Mucosa of descending colon (tissue), 3 donors: Measurements from ENCODE around the gene CS. TPM values are rescaled to one million over a fixed set of nuclear protein-coding genes. Genes with fewer than 3 reads are reported as not detected.

Experiments used
- ATAC-seq: fragments of 200-7000 bp; cut with Tn5 transposase; one replicate; pipeline ENCODE4 v1.9.1; 2020; ENCODE audit warnings: mild to moderate bottlenecking, moderate library complexity
- DNase-seq, 3 donors: peaks; one replicate each; pipeline ENCODE4 v3.0.0-alpha.2; 2020
- H3K36me3 ChIP-seq: fragments of 200-600 bp; one replicate; pipeline ENCODE4 v1.8.0; 2021; ENCODE audit warnings: low read depth, mild to moderate bottlenecking
- H3K4me1 ChIP-seq: fragments of 200-600 bp; one replicate; pipeline ENCODE4 v1.8.0; 2021; ENCODE audit warnings: low read depth, mild to moderate bottlenecking
- H3K4me3 ChIP-seq: fragments of 200-600 bp; one replicate; pipeline ENCODE4 v1.8.0; 2021; ENCODE audit warnings: mild to moderate bottlenecking
- H3K9me3 ChIP-seq: fragments of 200-600 bp; one replicate; pipeline ENCODE4 v1.8.0; 2021; ENCODE audit warnings: mild to moderate bottlenecking
- CTCF ChIP-seq: fragments of 200-600 bp; IDR thresholded peaks from one replicate; pipeline ENCODE4 v1.8.0; 2022; ENCODE audit warnings: antibody characterized with exemption, mild to moderate bottlenecking
- intact Hi-C, 2 donors: fragments of 100-400 bp; cut with DNase I in 1 of 2; cut with micrococcal nuclease in 1 of 2; formaldehyde crosslinking; loops; one replicate each; pipeline versions ENCODE4 v1.11.0 to v1.11.1; 2022; cut with DNase I, micrococcal nuclease
- total RNA-seq, 3 donors: library from RNA; stranded (reverse); fragmentation: NEBNext Ultra II Directional in 2 of 3; extraction: Animal tissue kit (Norgen Biotek cat#: 25700) in 2 of 3; gene quantifications; one replicate each; pipeline versions ENCODE4 v1.2.1 to v1.2.4, GENCODE V29; 2021 to 2023
- donor health status: DM: no; HTN: no; CAD: no; lungs with moderate emphysema.
- donor health status: DM: no; HTN: no; CAD: no.
- donor health status: DM: no; HTN: yes; CAD: no.

Gene CS
- total RNA-seq, 3 donors from 2014 or later = 261 to 344 (median 332) TPM

GRCh38 chr12:56236985-56237384 lies 63.1 kb downstream of the CS start:
- no peak for DNase-seq
- Histone ChIP-seq H3K4me3 (no peak overlapping the region), H3K9me3 (no peaks in the 10 kb centered on the region), H3K4me1 (peaks cover 4% of the 10 kb centered on the region), H3K36me3 (no peaks in the 10 kb centered on the region)
- intact Hi-C loops = no loop called here
- no peak for TF ChIP-seq CTCF
- ATAC-seq = no peak

GRCh38 chr12:56236091-56236490 lies 64.0 kb downstream of the CS start:
- H3K36me3 ChIP-seq = no peaks in the 10 kb centered on the region
- no peak for DNase-seq
- intact Hi-C loops = no loop called here

GRCh38 chr12:56234746-56235436 lies 65.2 kb downstream of the CS start:
- ATAC-seq (no peak), DNase-seq (no peak)
- no peak overlapping the region for H3K4me3 ChIP-seq
- no peak for TF ChIP-seq CTCF
- H3K9me3 ChIP-seq = no peaks in the 10 kb centered on the region
- H3K4me1 ChIP-seq = peaks cover 6% of the 10 kb centered on the region
- H3K36me3 ChIP-seq = no peaks in the 10 kb centered on the region
- intact Hi-C loops = no loop called here

More at GRCh38 chr12:56236091-56236490, 64.0 kb downstream of the CS start:
- no peak for ATAC-seq
- Histone ChIP-seq H3K9me3 (no peaks in the 10 kb centered on the region), H3K4me1 (peaks cover 4% of the 10 kb centered on the region), H3K4me3 (no peak overlapping the region)
- TF ChIP-seq CTCF = no peak

- DNase-seq = peak in 2 of 3 donors; percentile 23 to 57
- intact Hi-C loops = no loop called here
- H3K4me3 ChIP-seq = no peak overlapping the region
- ATAC-seq = peak; percentile 27
- no peaks in the 10 kb centered on the region for H3K36me3 ChIP-seq
- TF ChIP-seq CTCF = no peak
- H3K9me3 ChIP-seq = no peaks in the 10 kb centered on the region
- H3K4me1 ChIP-seq = peaks cover 6% of the 10 kb centered on the region
Measured at GRCh38 chr12:56231184-56231582, 68.9 kb downstream of the CS start.

- DNase-seq (peak; percentile 89 to 92 (median 91)), ATAC-seq (peak; percentile 95)
- H3K9me3 ChIP-seq = no peaks in the 10 kb centered on the region
- H3K4me3 ChIP-seq = no peak overlapping the region
- no peaks in the 10 kb centered on the region for H3K36me3 ChIP-seq
- no peak for TF ChIP-seq CTCF
- intact Hi-C loops = no loop called here
- peaks cover 6% of the 10 kb centered on the region for H3K4me1 ChIP-seq
Measured at GRCh38 chr12:56230432-56231183, 69.5 kb downstream of the CS start.
